ENCODE results near the gene AUH.

AUH gene

DNA sequence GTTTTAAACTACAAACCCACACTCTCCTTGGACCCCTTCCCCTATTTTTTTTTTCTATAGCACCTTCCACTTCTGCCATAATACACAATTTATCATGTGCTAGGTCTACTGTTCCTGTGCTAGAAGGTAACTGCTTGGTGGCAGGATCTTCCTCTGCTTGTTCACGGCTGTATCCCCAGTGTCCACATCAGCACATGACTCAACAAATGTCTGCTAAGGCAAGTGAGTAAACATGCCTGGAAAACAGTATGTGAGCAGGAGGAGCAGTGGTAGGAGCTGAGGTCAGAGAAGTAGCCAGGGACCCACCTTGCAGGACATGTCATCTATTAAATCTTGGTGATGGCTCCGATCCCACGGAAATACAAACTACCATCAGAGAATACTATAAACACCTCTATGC lies 79.4 kb downstream of the AUH start:
- no peak for DNase-seq

DNA sequence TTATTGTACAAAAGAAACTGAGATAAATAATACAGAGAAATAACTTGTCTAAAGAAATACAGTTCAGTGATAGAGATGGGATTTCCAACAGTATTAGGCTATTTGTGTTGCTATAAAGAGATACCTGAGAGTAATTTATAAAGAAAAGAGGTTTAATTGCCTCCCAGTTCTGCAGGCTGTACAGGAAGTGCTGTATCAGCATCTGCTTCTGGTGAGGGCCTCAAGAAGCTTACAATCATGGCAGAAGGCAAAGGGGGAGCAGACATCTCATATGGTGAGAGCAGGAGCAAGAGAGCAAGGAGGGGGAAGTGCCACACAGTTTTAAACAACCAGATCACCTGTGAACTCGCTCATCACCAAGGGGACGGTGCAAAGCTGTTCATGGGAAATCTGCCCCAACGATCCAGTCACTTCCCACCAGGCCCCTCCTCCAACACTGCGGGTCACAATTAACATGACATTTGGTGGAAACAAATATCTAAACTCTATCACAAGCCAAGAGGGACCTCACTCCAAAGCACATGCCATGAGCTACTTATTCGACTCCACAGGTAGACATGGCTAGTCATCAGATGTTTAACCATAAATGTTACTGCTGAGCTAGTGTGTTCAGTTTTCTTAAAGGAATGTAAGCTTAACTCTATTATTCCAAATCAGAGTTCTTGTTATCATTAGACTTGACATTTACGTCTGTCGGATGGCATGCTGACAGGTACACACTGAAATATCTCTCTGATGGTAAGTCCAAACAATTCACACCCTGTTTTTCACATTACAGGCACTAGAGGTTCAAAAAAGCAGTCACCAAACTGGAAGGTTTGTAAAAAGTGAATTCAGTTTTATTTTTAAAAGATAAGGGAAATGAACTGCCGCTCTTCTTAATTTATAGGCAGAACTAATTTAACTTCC lies 82.2 kb downstream of the AUH start:
- DNase-seq, result no peak

DNA sequence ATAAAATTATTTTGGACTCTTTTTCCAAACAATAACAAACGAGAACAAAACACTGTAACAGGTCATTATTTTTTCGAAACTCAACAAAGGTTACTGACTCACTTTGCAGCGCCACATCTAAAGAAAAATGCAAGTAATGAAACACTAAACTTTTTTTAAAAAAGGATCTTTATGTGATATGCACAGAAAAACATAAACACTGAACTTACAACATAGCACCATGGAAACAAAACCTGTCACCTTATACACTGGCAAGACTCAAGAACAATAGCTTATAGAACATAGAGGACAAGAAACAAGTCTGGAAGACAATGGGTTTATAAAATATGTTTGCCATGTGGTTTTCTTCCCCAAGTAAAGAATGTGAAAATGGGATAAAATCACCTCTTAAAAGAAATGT lies 85.2 kb downstream of the AUH start:
- DNase-seq, result no peak

DNA sequence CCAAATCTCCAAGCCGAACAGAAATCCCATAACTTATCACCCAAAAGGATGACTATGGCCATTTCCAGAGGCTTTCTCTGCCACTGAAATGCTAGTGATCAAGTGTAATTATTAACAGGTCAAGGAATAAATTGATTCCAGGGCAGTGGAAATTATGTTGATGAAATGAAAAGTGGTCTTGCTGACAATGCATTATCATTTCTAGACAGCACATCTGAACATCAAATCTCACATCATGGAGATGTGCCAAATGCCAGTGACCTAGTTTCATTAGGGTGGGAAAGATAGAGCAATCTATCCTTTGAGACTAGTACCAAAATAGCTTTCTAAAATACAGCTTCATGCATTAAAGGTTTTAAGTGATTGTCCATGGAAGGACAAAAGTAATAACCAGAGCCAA lies 86.1 kb downstream of the AUH start:
- DNase-seq, result no peak

DNA sequence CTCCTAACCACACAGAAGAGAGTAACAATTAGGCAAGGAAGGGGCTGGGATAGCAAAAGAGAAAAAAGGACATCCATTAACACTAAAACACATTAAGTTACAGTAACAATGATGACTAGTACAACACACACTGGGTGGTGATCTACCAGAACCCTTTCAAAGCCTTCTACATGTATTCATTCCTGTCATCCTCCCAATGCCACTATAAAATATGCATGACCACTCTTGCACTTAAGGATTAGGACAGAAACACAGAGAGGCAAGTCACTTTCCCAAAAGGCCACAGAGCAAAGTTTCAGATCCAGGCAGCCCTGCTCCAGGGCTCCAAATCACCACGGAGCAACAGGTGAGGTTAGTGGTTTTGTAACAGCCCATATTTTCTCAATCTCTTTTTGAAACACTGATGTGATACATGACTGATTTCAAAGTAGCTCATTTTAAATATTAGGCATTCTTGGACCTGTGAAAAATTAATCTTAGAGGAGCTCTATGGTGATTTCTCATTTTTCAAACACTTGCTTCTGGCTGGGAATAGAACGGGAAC lies 86.7 kb downstream of the AUH start:
- DNase-seq, result no peak

DNA sequence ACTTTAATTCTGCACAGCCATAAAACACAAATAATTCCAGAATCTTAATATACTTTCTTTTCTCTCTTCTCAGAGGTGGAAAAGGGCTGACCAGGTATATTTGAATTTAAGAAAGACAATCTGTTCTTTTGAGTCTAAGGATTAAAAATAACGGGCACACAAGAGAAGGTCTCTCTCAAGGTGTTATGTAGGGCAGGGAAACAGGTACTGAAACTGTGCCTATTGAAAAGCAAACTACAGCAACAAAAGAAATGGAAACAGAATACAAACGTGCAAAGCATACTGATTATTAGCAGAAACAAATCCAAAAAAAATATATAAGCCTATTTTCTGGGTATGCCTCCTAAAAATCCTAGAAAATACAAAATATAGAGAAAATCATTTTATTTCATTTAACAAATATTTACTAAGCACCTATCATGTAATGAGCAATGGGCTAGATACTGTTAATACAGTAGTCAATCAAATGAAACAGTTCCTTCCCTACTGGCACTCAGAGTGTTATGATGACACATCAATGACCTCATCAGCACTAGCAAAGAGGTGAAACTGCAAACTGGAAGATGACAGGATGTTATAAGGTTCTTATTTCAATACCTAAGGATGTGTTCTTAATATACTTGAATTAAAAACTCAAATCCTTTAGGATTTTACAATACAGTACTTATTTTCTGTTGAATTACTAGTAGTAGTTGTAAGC lies 87.7 kb downstream of the AUH start:
- DNase-seq, result no peak

DNA sequence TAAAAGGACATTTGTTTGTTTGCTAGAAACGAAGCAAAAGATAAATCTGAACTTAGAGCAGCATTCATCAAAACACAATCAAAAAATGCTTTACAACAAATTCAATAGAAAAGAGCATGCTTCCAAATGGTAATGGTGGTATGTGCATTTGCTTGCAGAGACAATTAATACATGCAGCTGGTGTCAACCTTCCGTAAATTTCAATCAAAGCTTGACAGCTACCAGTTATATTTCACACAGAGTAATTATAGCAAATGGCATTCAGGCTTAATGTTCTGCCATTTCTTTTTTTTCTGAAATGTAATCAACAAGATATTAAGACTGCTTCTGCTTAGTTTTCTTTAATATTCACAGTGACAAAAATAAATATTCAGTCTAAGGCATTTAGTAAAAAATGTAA lies 90.6 kb downstream of the AUH start:
- DNase-seq, result no peak

DNA sequence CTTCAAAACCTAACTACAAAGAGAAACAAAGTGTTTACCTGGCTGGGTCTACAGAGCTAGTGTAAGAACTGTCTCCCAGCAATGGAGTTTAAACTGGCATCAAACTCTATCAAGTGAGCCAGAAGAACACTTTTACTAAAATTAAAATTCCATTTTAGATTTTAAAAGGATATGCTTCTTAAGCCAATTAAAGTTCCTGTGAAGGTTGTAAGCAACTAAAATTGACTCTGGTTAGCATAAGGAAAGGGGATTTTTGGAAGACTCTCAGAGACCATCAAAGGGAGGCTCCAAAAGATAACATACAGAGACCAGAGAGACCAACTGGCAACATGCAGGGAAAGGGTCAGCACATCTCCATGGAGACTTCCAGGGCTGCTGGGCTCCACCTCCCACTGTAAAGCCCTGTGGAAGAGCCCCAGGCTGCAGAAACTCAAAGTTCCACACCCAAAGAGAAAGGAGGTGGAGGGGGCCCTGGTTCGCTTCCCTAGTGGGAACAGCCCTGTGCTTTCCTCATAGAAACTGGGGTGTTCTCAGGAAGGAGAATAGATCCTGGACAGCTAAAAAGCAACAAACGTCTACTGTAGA lies 91.7 kb downstream of the AUH start:
- DNase-seq, result no peak

DNA sequence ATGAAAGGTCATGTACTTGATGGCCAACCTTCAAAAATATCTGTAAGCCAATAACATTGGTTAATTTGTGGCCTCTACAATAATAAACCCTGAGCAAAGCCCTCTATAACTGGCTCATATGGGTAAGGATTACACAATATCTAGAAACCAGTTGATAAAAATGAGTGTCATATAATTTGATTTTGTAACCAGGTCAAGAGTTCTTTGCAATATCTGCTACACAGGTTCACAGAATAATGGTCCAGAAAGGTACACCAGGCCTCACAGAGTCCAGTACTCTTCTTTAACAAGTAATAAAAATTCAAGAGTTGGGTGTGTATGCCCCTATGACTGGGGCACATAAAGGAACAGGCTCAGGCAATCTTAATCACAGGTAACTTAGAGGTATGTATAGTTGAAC lies 95.3 kb downstream of the AUH start:
- DNase-seq, result no peak

DNA sequence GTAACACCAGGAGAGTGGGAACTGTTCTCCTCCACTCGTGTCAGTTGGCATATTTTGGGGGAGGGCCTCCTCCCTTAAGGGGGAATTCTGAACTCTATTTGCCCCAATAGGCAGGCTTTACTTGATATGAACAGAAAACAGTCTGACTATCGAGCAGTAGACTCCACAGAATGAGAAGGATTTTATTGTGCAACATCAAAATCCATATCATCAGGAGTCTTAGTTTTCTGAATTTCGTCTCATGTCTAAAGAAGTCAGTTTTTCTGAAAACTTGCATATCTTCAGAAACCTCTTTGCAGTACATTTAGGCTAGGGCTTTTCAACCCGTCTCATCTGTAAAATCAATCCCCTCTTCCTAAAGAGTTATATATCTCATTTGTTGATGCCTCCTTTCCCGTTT lies 96.2 kb downstream of the AUH start:
- DNase-seq, result no peak

DNA sequence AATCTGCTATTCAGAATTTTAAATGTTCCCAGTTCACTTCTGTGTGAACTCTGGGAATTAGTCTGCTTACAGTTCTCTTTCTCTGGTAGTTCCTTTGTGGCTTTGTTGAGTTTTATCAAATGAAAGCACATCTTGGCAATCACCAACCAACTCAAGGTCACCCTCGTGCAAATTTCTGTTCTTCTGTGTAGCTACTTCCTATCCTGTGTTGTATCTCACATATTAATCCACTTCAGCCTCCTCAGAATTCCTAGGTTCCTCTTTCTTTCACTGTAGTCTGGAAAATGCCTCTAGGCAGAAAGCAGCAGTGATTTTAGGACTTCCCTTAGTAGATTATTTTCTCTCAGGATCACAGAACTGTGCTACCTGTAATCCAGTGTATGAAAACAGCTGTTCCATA lies 100.3 kb downstream of the AUH start:
- DNase-seq, result no peak

DNA sequence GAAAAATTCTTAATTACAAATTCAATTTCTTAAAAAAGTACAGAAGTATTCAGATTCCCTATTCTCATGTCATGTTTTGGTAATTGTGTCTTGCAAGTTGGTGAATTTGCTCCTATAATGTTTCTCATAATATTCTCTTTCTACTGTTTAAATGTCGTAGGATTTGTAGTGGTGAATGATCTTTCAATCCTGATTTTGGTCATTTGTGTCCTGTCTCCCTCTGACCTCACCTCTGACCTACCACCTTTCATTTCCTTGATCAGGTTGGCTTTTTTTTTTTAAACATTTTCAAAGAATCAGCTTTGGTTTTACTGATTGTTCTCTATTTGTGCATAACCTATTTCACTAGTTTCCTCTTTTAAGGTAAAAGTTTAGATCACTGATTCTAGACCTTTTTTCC lies 102.6 kb downstream of the AUH start:
- no peak for DNase-seq

DNA sequence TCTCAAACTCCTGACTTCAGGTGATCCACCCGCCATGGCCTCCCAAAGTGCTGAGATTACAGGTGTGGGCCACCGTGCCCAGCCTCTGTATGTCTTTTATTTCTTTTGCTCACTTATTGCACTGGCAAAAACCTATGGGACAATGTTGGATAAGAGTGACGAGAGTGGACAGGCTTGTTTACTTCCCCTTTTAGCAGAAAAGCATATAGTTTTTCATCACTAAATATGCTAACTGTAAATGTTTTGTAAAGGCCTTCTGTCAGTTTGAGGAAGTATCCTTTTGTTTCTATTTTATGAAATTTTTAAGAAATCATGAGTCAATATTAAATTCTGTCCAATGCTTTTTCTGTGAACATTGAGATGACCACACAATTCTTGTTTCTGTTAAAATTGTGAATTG lies 103.3 kb downstream of the AUH start:
- no peak for DNase-seq

DNA sequence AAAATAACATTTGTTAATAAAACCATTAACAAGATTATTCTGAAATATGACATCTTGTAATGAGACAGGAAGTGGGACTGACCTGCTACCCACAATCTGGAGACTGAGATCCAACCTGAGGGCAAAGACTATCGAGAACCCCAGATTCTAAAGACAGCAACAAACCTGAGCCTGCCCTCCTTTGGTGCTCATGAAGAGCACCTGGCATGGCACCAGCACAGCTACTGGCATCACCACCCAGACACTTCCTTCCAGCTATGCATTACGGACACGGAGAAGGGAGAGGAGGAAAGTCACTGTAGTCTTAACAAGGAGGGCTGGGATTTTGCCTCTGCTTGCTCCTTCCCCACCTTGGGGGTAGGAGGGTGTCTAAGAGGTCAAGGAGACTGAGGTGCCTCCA lies 105.5 kb downstream of the AUH start:
- no peak for DNase-seq

DNA sequence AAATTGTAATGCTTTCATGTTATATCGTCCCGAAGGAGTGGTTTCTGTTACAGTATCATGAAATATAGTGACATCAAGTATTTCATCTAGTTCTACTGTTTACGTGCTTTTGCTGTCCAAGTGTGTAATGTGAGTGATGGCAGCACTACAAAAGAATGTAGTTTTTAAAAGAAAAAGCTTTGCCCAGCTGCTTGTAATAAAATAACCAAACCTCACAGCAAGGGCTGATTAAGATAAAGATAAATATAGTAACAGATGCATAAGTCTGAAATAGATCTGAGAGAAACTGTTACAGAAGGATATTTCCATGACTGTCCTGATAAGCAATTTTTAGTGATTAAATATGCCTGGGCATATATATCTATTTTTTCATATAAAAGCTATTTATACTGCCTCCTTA lies 106.4 kb downstream of the AUH start:
- DNase-seq, result no peak

DNA sequence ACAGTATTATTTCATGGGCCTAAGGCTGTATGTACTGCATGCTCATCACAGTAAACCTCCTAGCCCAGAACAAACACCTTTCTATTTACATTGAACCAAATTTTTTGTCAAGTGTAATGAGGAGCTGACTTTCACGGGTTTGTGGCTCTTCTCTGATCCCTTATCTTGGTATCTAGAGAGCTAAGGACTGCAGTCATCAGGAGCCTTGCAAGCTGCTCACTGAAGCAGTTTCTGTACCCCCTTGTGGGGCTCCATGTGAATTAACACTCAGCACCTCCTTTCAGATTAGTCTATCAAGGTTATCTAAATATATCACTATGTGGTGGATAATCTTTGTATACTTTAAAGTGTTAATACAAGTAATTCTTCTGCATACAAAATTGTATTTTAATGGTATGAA lies 108.2 kb downstream of the AUH start:
- DNase-seq, result peak; percentile 12

DNA sequence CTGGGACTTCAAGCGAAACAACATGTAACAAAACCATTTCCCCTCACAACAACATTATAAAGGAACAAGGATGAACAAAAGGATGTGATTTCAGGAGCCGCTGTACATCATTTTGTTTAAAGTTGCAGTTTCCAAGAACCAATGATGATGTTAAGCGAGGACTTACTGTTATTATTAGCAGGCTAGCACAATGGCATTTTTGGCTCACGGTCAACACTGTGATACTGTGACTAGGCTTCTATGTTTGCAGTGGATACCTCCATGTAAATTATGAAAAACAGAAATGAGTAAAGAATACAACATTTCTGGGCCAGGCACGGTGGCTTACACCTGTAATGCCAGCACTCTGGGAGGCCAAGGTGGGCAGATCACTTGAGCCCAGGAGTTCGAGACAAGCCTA lies 113.0 kb downstream of the AUH start:
- no peak for DNase-seq

DNA sequence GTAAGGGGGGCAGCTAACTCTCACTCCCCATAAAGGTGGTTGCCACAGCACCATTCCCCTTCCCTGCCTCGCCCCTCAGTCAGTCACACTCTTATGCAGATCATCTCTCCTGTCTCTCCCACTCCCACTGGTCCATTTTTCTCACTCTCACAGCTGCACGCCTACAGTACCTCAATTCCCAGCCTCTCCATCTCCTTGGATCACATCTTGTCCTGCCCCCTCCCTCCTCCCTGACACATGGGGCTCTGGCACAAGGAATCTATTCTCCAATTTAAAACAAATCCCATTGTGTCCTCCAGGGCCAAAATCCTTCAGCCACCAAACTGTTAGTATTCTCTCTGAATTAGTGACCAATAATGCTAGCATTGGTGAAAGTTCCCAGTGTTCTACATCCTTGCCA lies 114.4 kb downstream of the AUH start:
- no peak for DNase-seq

DNA sequence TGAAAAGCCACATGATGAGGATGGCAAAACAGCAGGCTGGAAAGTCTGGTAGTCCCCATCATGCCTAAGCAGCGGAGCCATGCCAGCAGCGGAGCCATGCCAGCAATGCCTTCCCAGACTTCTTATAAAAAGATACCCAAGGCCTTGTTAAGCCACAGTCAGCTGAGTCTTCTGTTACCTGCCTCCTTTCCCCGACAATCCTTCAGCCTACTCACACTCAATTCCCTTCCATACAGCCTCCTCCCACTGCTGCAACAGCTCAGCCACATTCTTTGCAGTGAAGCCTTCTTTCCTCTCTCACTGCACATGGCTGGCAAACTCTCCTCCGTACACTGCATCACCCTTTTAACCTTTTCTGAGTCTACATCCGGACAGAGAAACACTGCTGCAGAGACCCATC lies 114.9 kb downstream of the AUH start:
- no peak for DNase-seq

DNA sequence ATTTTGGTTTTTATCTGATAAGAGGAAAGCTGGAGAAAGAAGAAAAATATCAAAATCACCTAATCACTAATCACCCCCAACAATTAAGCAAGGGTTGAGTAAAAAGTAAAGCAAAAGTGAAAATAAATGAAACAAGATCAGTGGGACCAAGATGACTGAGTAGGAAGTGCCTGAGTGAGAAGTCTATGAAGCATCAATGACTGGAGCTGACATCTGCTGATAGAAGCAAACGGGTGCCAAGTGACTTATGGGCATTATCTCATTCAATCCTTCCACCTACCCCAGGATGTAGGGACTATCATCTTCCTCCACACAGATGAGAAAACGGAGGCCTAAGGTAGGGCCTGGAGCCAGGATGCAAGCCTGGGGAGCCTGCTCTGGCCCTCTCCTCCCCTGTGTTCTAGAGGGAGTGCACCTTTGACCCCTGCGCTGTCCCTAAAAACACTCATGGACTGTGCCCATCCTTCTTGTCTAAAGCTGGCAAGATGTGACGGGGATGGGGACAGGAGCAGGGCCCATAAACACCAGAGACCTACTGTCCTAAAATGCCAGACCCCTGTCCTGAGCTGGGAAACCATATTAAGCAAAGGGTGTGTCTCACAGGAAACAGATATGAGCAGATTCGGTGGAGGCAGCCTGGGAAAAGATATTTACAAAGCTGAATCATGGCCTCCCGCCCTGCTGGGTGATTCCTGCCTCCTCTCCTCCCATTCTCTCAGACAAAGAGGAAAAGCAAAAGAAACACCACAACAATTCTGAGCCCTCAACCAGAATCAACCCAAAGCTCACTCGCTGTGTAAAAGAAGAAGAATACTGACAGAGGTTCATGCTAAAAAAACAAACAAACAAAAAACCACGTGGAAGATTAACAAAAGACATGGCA lies 116.0 kb downstream of the AUH start:
- DNase-seq, result no peak

DNA sequence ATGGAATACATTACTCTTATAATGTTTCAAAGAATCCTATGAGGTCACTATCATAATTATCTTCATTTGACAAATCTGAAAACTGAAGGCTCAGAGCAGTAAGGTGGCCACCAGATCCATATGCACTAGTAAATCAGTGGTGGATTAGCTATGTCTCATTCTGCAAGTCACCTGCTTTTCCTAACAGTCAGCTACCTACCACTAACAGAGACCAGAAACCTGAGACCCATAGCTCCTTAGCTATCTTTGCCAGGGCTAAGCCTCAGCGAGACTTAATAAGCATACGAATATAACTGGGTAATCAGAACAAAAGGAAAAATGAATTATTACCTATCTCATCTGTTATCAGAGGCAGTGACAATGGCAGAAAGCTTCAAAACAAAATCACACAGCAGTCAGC lies 118.7 kb downstream of the AUH start:
- DNase-seq, result no peak

DNA sequence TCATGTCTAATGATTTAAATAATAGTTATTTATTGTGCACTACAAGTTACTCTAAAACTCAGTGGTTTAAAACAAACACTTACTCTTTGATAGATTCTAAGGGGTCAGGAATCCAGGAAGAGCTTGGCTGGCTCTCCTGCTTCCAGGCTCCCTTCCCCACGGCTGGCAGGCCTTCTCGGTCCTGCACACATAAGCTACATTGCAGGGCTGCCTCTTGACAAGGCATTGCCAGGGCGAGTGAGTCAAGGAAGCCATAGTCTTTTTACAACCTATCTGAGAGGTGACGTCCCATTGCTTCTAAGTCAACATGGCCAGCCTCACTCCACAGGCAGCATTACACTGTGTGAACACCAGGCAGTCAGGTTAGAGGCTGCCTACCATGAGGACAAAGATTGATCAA lies 119.8 kb downstream of the AUH start:
- no peak for DNase-seq

Measured in CD4-positive, alpha-beta T cell treated with Interleukin-17A for 4 hours (primary cell).